HG03460 (cell line): ENCODE data around the gene MRPS15.
"Not testable (repeated sequence)": the region's sequence is repeated elsewhere in the genome, so short reads cannot be mapped to it uniquely, and the experiment has no call there.

Experiments
- ATAC-seq: cut with Tn5 transposase; IDR thresholded peaks from one replicate; pipeline ENCODE4 v1.9.1; 2021; ENCODE audit not compliant: unreplicated experiment

The MRPS15 gene

GRCh38 chr1:36463803-36464604 is at the start of gene MRPS15:
MRPS15 (minus strand) TSS chr1:36464384; CDS start chr1:36464275, 109 bp downstream.
- peak; percentile 93 for ATAC-seq

- no peak for ATAC-seq
These were observed 48.7 kb upstream of the MRPS15 start for GRCh38 chr1:36512842-36513241.

- no peak for ATAC-seq
These were observed 47.9 kb upstream of the MRPS15 start for GRCh38 chr1:36511804-36512798.

- ATAC-seq: not testable (repeated sequence)
These were observed 47.0 kb upstream of the MRPS15 start for GRCh38 chr1:36511220-36511619.

GRCh38 chr1:36510418-36510817 is 46.2 kb upstream of the MRPS15 start:
- no peak for ATAC-seq

- ATAC-seq: no peak
These were observed 44.1 kb upstream of the MRPS15 start for GRCh38 chr1:36508257-36508656.

- ATAC-seq: no peak
These were observed 42.2 kb upstream of the MRPS15 start for GRCh38 chr1:36506276-36506920.

- no peak for ATAC-seq
These were observed 39.5 kb upstream of the MRPS15 start for GRCh38 chr1:36503733-36504132.

- no peak for ATAC-seq
These were observed 39.0 kb upstream of the MRPS15 start for GRCh38 chr1:36503159-36503558.

GRCh38 chr1:36502616-36503015 is 38.4 kb upstream of the MRPS15 start:
- ATAC-seq: no peak

GRCh38 chr1:36501911-36502310 is 37.7 kb upstream of the MRPS15 start:
- ATAC-seq: not testable (repeated sequence)

- ATAC-seq: no peak
These were observed 33.0 kb upstream of the MRPS15 start for GRCh38 chr1:36497207-36497606.

GRCh38 chr1:36494971-36495370 is 30.8 kb upstream of the MRPS15 start:
- ATAC-seq: no peak

- ATAC-seq: no peak
These were observed 29.3 kb upstream of the MRPS15 start for GRCh38 chr1:36493524-36493923.

GRCh38 chr1:36492491-36492890 is 28.3 kb upstream of the MRPS15 start:
- ATAC-seq: no peak

- not testable (repeated sequence) for ATAC-seq
These were observed 25.3 kb upstream of the MRPS15 start for GRCh38 chr1:36489258-36490051.

- no peak for ATAC-seq
These were observed 23.7 kb upstream of the MRPS15 start for GRCh38 chr1:36487906-36488305.

GRCh38 chr1:36487336-36487725 is 23.1 kb upstream of the MRPS15 start:
- ATAC-seq: not testable (repeated sequence)

- no peak for ATAC-seq
These were observed 22.5 kb upstream of the MRPS15 start for GRCh38 chr1:36486439-36487335.
